HCT116 (cell line): ENCODE data around the gene QKI. TPM values are rescaled to one million over a fixed set of nuclear protein-coding genes. Genes with fewer than 3 reads are reported as not detected.

ENCODE experiments used
- ATAC-seq: fragments of 200-7000 bp; cut with Tn5 transposase; 2 replicates; pipeline ENCODE4 v1.9.1; 2020; ENCODE audit warnings: mild to moderate bottlenecking, moderate library complexity
- BruUV-seq: library from RNA; stranded (reverse); fragments of 400-500 nt; replicated peaks from 2 replicates; lab custom pipeline; 2021; lab: Mats Ljungman, UMichigan
- CTCF ChIA-PET: fragments of 300-600 bp; sonication (Branson Sonifier 250); formaldehyde crosslinking; loops from one replicate; lab custom pipeline; 2021; ENCODE audit warnings: antibody characterized with exemption; lab: Charles Lee
- POLR2A ChIA-PET: fragments of 300-600, 350-600 bp; sonication (Branson Sonifier 250); formaldehyde crosslinking; loops from one replicate; lab custom pipeline; 2021; ENCODE audit warnings: antibody characterized with exemption; lab: Charles Lee
- RAD21 ChIA-PET, 2 experiments: fragments of 300-600 bp; sonication (Branson Sonifier 250); formaldehyde crosslinking; loops; one replicate each; lab custom pipeline; 2023; ENCODE audit warnings: low total read pairs in 2 of 2; ENCODE audit not compliant: uncharacterized antibody in 2 of 2, unreplicated experiment in 2 of 2, low non-redundant PET in 1 of 2; lab: Charles Lee
- DNase-seq: peaks from one replicate; pipeline ENCODE4 v3.0.0-alpha.2; 2010; ENCODE audit warnings: low read depth, low spot score
- H2AFZ ChIP-seq: fragments of 200-600 bp; shearing (Covaris generic), sonication (generic); 2 replicates; pipeline ENCODE4 v1.6.1; 2017; ENCODE audit warnings: low read depth, mixed run types, mixed read lengths, antibody characterized with exemption, low read length; ENCODE audit not compliant: poor library complexity, severe bottlenecking
- H3K27ac ChIP-seq: 2 replicates; pipeline ENCODE4 v1.5.1; 2012; ENCODE audit warnings: low read depth, low read length
- H3K27me3 ChIP-seq: fragments of 200-600 bp; sonication (generic); 2 replicates; pipeline ENCODE4 v1.6.1; 2016; ENCODE audit warnings: mixed run types, low read length, mixed read lengths; ENCODE audit not compliant: insufficient read depth
- H3K36me3 ChIP-seq, 2 experiments: fragments of 200-500 bp in 1 of 2; fragments of 200-600 bp in 1 of 2; sonication (Bioruptor generic) in 1 of 2; sonication (generic) in 1 of 2; 2 replicates each; pipeline versions ENCODE4 v1.5.1 to v1.6.1; 2014 to 2016; ENCODE audit warnings: low read length in 2 of 2, inconsistent platforms in 1 of 2, mixed read lengths in 1 of 2, mixed run types in 1 of 2; ENCODE audit not compliant: insufficient read depth in 2 of 2, control insufficient read depth in 1 of 2
- H3K4me1 ChIP-seq, 2 experiments: fragments of 200-600 bp in 1 of 2; sonication (generic) in 1 of 2; 2 replicates each; pipeline versions ENCODE4 v1.5.1 to v1.6.1; 2012 to 2017; ENCODE audit warnings: low read length in 2 of 2, inconsistent platforms in 1 of 2, mild to moderate bottlenecking in 1 of 2, mixed read lengths in 1 of 2, mixed run types in 1 of 2, moderate library complexity in 1 of 2; ENCODE audit not compliant: insufficient read depth in 2 of 2, control insufficient read depth in 1 of 2
- H3K4me2 ChIP-seq: fragments of 200-600 bp; sonication (generic); 2 replicates; pipeline ENCODE4 v1.6.1; 2017; ENCODE audit warnings: mixed run types, low read length, mixed read lengths
- H3K4me3 ChIP-seq, 2 experiments: fragments of 200-600 bp in 1 of 2; sonication (generic) in 1 of 2; replicated peaks in 1 of 2; 2 replicates each; pipeline ENCODE4 v1.5.1; 2011 to 2016; ENCODE audit warnings: low read length in 2 of 2, control low read depth in 1 of 2, low read depth in 1 of 2, mild to moderate bottlenecking in 1 of 2, mixed read lengths in 1 of 2, mixed run types in 1 of 2
- H3K79me2 ChIP-seq: fragments of 200-600 bp; sonication (generic); 2 replicates; pipeline ENCODE4 v1.6.1; 2017; ENCODE audit warnings: mild to moderate bottlenecking, mixed run types, low read length, moderate library complexity, mixed read lengths; ENCODE audit not compliant: insufficient read depth
- H3K9ac ChIP-seq: fragments of 200-600 bp; sonication (generic); 2 replicates; pipeline ENCODE4 v1.6.1; 2016; ENCODE audit warnings: low read length, mixed read lengths
- H3K9me2 ChIP-seq: fragments of 200-600 bp; sonication (generic), shearing (Covaris generic); 2 replicates; pipeline ENCODE4 v1.6.1; 2017; ENCODE audit warnings: mixed run types, mild to moderate bottlenecking, moderate library complexity; ENCODE audit not compliant: insufficient read depth
- H3K9me3 ChIP-seq, 2 experiments: fragments of 200-500 bp in 1 of 2; fragments of 200-600 bp in 1 of 2; sonication (Bioruptor generic) in 1 of 2; sonication (generic) in 1 of 2; 2 replicates each; pipeline ENCODE4 v1.6.1; 2014 to 2017; ENCODE audit warnings: low read length in 2 of 2, mixed read lengths in 2 of 2, inconsistent platforms in 1 of 2, low read depth in 1 of 2, mild to moderate bottlenecking in 1 of 2, mixed run types in 1 of 2, moderate library complexity in 1 of 2; ENCODE audit not compliant: control insufficient read depth in 1 of 2, insufficient read depth in 1 of 2
- H4K20me1 ChIP-seq: fragments of 200-600 bp; sonication (generic), shearing (Covaris generic); 2 replicates; pipeline ENCODE4 v1.6.1; 2017; ENCODE audit warnings: mixed run types, mild to moderate bottlenecking, moderate library complexity; ENCODE audit not compliant: insufficient read depth
- CBX3 ChIP-seq: IDR thresholded peaks from 2 replicates; pipeline ENCODE4 v1.6.1; 2012; ENCODE audit warnings: low read depth
- CEBPB ChIP-seq: IDR thresholded peaks from 2 replicates; pipeline ENCODE4 v1.6.1; 2012; ENCODE audit warnings: low read depth
- EGR1 ChIP-seq: IDR thresholded peaks from 2 replicates; pipeline ENCODE4 v1.6.1; 2012; ENCODE audit warnings: low read depth
- EZH2phosphoT487 ChIP-seq: fragments of 200-600 bp; IDR thresholded peaks from 2 replicates; pipeline ENCODE4 v1.6.1; 2018; ENCODE audit warnings: antibody characterized with exemption, borderline replicate concordance
- FOSL1 ChIP-seq: IDR thresholded peaks from 2 replicates; pipeline ENCODE4 v1.6.1; 2012; ENCODE audit warnings: low read depth
- POLR2A ChIP-seq: IDR thresholded peaks from 2 replicates; pipeline ENCODE4 v1.7.0; 2011; ENCODE audit warnings: borderline replicate concordance; ENCODE audit not compliant: insufficient read depth, insufficient read length; ENCODE audit errors: extremely low read depth
- POLR2AphosphoS5 ChIP-seq: IDR thresholded peaks from 2 replicates; pipeline ENCODE4 v1.6.1; 2011; ENCODE audit warnings: mild to moderate bottlenecking, low read depth, low read length, moderate library complexity
- RAD21 ChIP-seq: IDR thresholded peaks from 2 replicates; pipeline ENCODE4 v1.6.1; 2012; ENCODE audit warnings: low read depth, mild to moderate bottlenecking
- SP1 ChIP-seq: IDR thresholded peaks from 2 replicates; pipeline ENCODE4 v1.6.1; 2012; ENCODE audit warnings: low read depth
- SRF ChIP-seq: IDR thresholded peaks from 2 replicates; pipeline ENCODE4 v1.6.1; 2012; ENCODE audit warnings: low read depth
- TCF7L2 ChIP-seq: IDR thresholded peaks from 2 replicates; pipeline ENCODE4 v1.7.0; 2011; ENCODE audit warnings: borderline replicate concordance, inconsistent platforms; ENCODE audit not compliant: insufficient read depth, insufficient read length; ENCODE audit errors: extremely low read depth
- YY1 ChIP-seq: IDR thresholded peaks from 2 replicates; pipeline ENCODE4 v1.6.1; 2011; ENCODE audit warnings: low read length, low read depth, moderate library complexity, mild to moderate bottlenecking; ENCODE audit not compliant: insufficient replicate concordance; ENCODE audit errors: extremely low read depth
- ZBTB33 ChIP-seq: IDR thresholded peaks from 2 replicates; pipeline ENCODE4 v1.6.1; 2011; ENCODE audit warnings: mild to moderate bottlenecking, low read length, moderate library complexity; ENCODE audit not compliant: insufficient replicate concordance; ENCODE audit errors: extremely low read depth
- ZFX ChIP-seq: fragments of 450-650 bp; IDR thresholded peaks from 2 replicates; pipeline ENCODE4 v1.6.1; 2017
- ZNF274 ChIP-seq: fragments of 200-500 bp; sonication (Bioruptor generic); IDR thresholded peaks from 2 replicates; pipeline ENCODE4 v1.6.1; 2014; ENCODE audit warnings: mild to moderate bottlenecking, low read depth, low read length, inconsistent platforms
- intact Hi-C: fragments of 100-400 bp; cut with micrococcal nuclease; formaldehyde crosslinking; loops from 2 replicates; pipeline ENCODE4 v1.10.0; 2022
- total RNA-seq: library from RNA; stranded (reverse); gene quantifications from one replicate; pipeline ENCODE4 v1.2.1, GENCODE V29; 2021; ENCODE audit not compliant: unreplicated experiment
- TF ChIP-seq, protein P1 (sequence below): IDR thresholded peaks from 2 replicates; pipeline ENCODE4 v1.6.1; 2012; ENCODE audit warnings: low read depth
- TF ChIP-seq, protein P2 (sequence below): IDR thresholded peaks from 2 replicates; pipeline ENCODE4 v1.6.1; 2012

QKI gene
- total RNA-seq, 1 experiment from 2014 or later: 35.3 TPM

GRCh38 chr6:163602851-163603250, 188.3 kb downstream of the QKI start:
- ChIA-PET CTCF (no interaction called here), POLR2A (no interaction called here), RAD21 (no interaction called here)
- intact Hi-C loops: no loop called here
- Histone ChIP-seq H3K9me3 (no peaks in the 10 kb centered on the region), H3K9me2 (no peaks in the 10 kb centered on the region), H2AFZ (no peak overlapping the region), H3K27me3 (no peaks in the 10 kb centered on the region), H3K79me2 (no peaks in the 10 kb centered on the region), H3K36me3 (no peaks in the 10 kb centered on the region), H3K4me1 (no peaks in the 10 kb centered on the region), H3K9ac (no peak overlapping the region), H3K27ac (no peak overlapping the region), H3K4me2 (no peak overlapping the region), H3K4me3 (no peak overlapping the region), H4K20me1 (no peaks in the 10 kb centered on the region)
- ATAC-seq (no peak), DNase-seq (no peak)
- TF ChIP-seq, protein P1, sequence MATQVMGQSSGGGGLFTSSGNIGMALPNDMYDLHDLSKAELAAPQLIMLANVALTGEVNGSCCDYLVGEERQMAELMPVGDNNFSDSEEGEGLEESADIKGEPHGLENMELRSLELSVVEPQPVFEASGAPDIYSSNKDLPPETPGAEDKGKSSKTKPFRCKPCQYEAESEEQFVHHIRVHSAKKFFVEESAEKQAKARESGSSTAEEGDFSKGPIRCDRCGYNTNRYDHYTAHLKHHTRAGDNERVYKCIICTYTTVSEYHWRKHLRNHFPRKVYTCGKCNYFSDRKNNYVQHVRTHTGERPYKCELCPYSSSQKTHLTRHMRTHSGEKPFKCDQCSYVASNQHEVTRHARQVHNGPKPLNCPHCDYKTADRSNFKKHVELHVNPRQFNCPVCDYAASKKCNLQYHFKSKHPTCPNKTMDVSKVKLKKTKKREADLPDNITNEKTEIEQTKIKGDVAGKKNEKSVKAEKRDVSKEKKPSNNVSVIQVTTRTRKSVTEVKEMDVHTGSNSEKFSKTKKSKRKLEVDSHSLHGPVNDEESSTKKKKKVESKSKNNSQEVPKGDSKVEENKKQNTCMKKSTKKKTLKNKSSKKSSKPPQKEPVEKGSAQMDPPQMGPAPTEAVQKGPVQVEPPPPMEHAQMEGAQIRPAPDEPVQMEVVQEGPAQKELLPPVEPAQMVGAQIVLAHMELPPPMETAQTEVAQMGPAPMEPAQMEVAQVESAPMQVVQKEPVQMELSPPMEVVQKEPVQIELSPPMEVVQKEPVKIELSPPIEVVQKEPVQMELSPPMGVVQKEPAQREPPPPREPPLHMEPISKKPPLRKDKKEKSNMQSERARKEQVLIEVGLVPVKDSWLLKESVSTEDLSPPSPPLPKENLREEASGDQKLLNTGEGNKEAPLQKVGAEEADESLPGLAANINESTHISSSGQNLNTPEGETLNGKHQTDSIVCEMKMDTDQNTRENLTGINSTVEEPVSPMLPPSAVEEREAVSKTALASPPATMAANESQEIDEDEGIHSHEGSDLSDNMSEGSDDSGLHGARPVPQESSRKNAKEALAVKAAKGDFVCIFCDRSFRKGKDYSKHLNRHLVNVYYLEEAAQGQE: no peak
- TF ChIP-seq TCF7L2 (no peak), YY1 (no peak), ZFX (no peak), POLR2A (no peak), CEBPB (no peak), POLR2AphosphoS5 (no peak), RAD21 (no peak), ZNF274 (no peak), FOSL1 (no peak), SRF (no peak), ZBTB33 (no peak), CBX3 (no peak), EGR1 (no peak), SP1 (no peak), EZH2phosphoT487 (no peak)
- TF ChIP-seq, protein P2, sequence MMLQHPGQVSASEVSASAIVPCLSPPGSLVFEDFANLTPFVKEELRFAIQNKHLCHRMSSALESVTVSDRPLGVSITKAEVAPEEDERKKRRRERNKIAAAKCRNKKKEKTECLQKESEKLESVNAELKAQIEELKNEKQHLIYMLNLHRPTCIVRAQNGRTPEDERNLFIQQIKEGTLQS: no peak
- no TSS peak for BruUV-seq
